HepG2 (cell line): Measurements from ENCODE around the gene EGFR.

Source experiments
- HNRNPK ChIP-seq: fragments of 200-400 bp; formaldehyde crosslinking; IDR thresholded peaks from 2 replicates; pipeline ENCODE4 v1.6.1; 2018; ENCODE audit warnings: low read length, low read depth, moderate library complexity, mild to moderate bottlenecking; ENCODE audit not compliant: poor library complexity, severe bottlenecking
- NR2F1 ChIP-seq, 2 experiments: fragments of 450-650 bp in 1 of 2; formaldehyde crosslinking in 1 of 2; IDR thresholded peaks; 2 replicates each; pipeline versions ENCODE4 v1.5.0 to v1.6.1; 2016 to 2020; ENCODE audit warnings: mild to moderate bottlenecking in 1 of 2, missing compliant biosample characterization in 1 of 2, missing genetic modification reagents in 1 of 2, moderate library complexity in 1 of 2
- PRMT3 ChIP-seq: sonication (generic); formaldehyde crosslinking; IDR thresholded peaks from 2 replicates; pipeline ENCODE4 v1.8.1; 2022; ENCODE audit warnings: low read depth, mild to moderate bottlenecking, moderate library complexity, missing genetic modification reagents, borderline replicate concordance
- REST ChIP-seq, 2 experiments: IDR thresholded peaks; 2 replicates each; pipeline ENCODE4 v1.6.1; 2011 to 2012; ENCODE audit warnings: low read length in 2 of 2, borderline replicate concordance in 1 of 2, low read depth in 1 of 2, mild to moderate bottlenecking in 1 of 2, moderate library complexity in 1 of 2
- SAFB2 ChIP-seq: sonication (generic); formaldehyde crosslinking; IDR thresholded peaks from 2 replicates; pipeline ENCODE4 v1.5.1; 2020; ENCODE audit warnings: missing genetic modification reagents, low read depth, mild to moderate bottlenecking, borderline replicate concordance
- YY1 ChIP-seq: IDR thresholded peaks from 2 replicates; pipeline ENCODE4 v1.6.1; 2011; ENCODE audit warnings: low read length, low read depth, moderate library complexity, mild to moderate bottlenecking; ENCODE audit not compliant: insufficient read depth, insufficient replicate concordance
- TF ChIP-seq, protein P1 (sequence below): IDR thresholded peaks from 2 replicates; pipeline ENCODE4 v1.6.1; 2016; ENCODE audit warnings: missing genetic modification reagents, missing compliant biosample characterization

DNA sequence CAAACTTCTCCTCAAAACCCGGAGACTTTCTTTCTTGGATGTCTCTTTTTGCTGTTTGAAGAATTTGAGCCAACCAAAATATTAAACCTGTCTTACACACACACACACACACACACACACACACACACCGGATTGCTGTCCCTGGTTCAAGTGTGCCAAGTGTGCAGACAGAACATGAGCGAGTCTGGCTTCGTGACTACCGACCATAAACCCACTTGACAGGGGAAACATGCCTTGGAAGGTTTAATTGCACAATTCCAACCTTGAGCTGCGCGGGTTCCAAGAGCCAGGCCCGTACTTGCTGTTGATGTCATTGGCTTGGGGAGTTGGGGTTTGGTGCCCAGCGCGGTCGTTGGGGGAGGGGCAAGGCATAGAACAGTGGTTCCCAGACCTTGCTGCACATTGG, 1.7 kb downstream of the EGFR start:
- TF ChIP-seq HNRNPK (no peak), PRMT3 (CRISPR knock-in tag) (no peak), SAFB2 (no peak), REST (IDR thresholded peaks at IDR 0.05; ENCODE audit: borderline replicate concordance in 1 of 2, low read depth in 1 of 2, low read length in 2 of 2) (no peak), YY1 (no peak), NR2F1 (CRISPR knock-in tag; IDR thresholded peaks at IDR 0.05) (no peak)
- TF ChIP-seq, protein P1, sequence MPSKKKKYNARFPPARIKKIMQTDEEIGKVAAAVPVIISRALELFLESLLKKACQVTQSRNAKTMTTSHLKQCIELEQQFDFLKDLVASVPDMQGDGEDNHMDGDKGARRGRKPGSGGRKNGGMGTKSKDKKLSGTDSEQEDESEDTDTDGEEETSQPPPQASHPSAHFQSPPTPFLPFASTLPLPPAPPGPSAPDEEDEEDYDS (CRISPR knock-in tag): no peak
